Mesendoderm (in vitro differentiated cells): ENCODE data around the gene EPHB2.
A peak's percentile ranks its signal among the peaks of the same experiment; 100 is the strongest.

Source experiments
- DNase-seq: peaks from one replicate; pipeline ENCODE4 v3.0.0; 2013
- H2AK5ac ChIP-seq: 2 replicates; pipeline ENCODE4 v1.6.1; 2013; ENCODE audit warnings: low read length, inconsistent platforms
- H2BK120ac ChIP-seq: 2 replicates; pipeline ENCODE4 v1.6.1; 2013; ENCODE audit warnings: low read depth, mild to moderate bottlenecking, low read length, moderate library complexity, mixed read lengths
- H2BK15ac ChIP-seq: replicated peaks from 2 replicates; pipeline ENCODE4 v1.6.1; 2013; ENCODE audit warnings: low read depth, mild to moderate bottlenecking, moderate library complexity
- H2BK5ac ChIP-seq: 2 replicates; pipeline ENCODE4 v1.6.1; 2013; ENCODE audit warnings: low read length, inconsistent platforms
- H3K18ac ChIP-seq: 2 replicates; pipeline ENCODE4 v1.6.1; 2013; ENCODE audit warnings: mild to moderate bottlenecking, low read length, mixed read lengths
- H3K23ac ChIP-seq: one replicate; pipeline ENCODE4 v1.6.1; 2013; ENCODE audit warnings: low read length
- H3K27ac ChIP-seq: 2 replicates; pipeline ENCODE4 v1.5.1; 2013; ENCODE audit warnings: low read depth, mild to moderate bottlenecking, inconsistent platforms, low read length, moderate library complexity
- H3K27me3 ChIP-seq: 2 replicates; pipeline ENCODE4 v1.6.1; 2013; ENCODE audit warnings: low read length, control low read depth, mild to moderate bottlenecking, inconsistent platforms; ENCODE audit not compliant: insufficient read depth, poor library complexity
- H3K36me3 ChIP-seq: 2 replicates; pipeline ENCODE4 v1.6.1; 2013; ENCODE audit warnings: low read length, inconsistent platforms; ENCODE audit not compliant: control insufficient read depth, insufficient read depth
- H3K4ac ChIP-seq: one replicate; pipeline ENCODE4 v1.6.1; 2013; ENCODE audit warnings: low read depth, mild to moderate bottlenecking, low read length, moderate library complexity
- H3K4me1 ChIP-seq: 2 replicates; pipeline ENCODE4 v1.6.1; 2013; ENCODE audit warnings: low read depth, low read length, inconsistent platforms; ENCODE audit not compliant: control insufficient read depth
- H3K4me2 ChIP-seq: 2 replicates; pipeline ENCODE4 v1.6.1; 2013; ENCODE audit warnings: low read length
- H3K4me3 ChIP-seq: 2 replicates; pipeline ENCODE4 v1.5.1; 2013; ENCODE audit warnings: mild to moderate bottlenecking, low read length
- H3K56ac ChIP-seq: one replicate; pipeline ENCODE4 v1.6.1; 2013; ENCODE audit warnings: low read length
- H3K79me1 ChIP-seq: 2 replicates; pipeline ENCODE4 v1.6.1; 2013; ENCODE audit warnings: low read length, inconsistent platforms
- H3K79me2 ChIP-seq: 2 replicates; pipeline ENCODE4 v1.6.1; 2013; ENCODE audit warnings: mild to moderate bottlenecking, low read length; ENCODE audit not compliant: control insufficient read depth, insufficient read depth
- H3K9ac ChIP-seq: 2 replicates; pipeline ENCODE4 v1.6.1; 2013; ENCODE audit warnings: low read length, inconsistent platforms
- H4K5ac ChIP-seq: one replicate; pipeline ENCODE4 v1.6.1; 2013; ENCODE audit warnings: low read length
- H4K8ac ChIP-seq: one replicate; pipeline ENCODE4 v1.6.1; 2013; ENCODE audit warnings: low read depth, mild to moderate bottlenecking, control low read depth, low read length, moderate library complexity
- WGBS: extraction: QIAGEN DNeasy Blood & Tissue Kit; methylation state at CpG from one replicate; pipeline ENCODE4 v1.1.7; 2013; ENCODE audit warnings: low lambda C conversion rate, missing lambda C conversion rate; ENCODE audit not compliant: insufficient coverage; ENCODE audit errors: extremely low coverage; 5-methylcytosine and 5-hydroxymethylcytosine counted together

The EPHB2 gene

DNA sequence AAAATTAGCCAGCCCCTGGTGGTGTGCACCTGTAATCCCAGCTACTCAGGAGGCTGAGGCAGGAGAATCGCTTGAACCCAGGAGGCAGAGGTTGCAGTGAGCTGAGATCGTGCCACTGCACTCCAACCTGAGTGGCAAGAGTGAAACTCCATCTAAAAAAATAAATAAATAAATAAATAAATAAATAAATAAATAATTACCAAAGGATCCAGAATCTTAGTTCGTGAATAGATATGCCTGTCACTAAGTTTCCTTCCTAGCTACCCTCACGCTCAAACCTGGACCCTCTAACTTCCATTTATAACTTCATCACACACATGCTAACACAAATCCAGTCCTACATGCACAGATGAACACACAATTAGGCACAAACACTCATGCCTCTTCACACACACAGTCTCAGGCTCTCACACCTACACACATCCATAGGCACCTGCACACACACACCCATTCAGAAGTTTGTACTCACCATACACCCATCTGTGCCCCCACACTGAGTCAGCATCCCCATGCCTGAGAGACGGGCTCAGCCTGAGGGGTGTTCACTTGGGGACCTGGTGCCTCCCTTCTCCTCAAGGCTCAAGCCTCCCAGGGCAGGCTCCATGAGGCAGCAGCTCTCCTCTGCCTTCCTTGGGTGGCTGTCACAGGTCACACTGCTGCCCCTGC lies 200.5 kb downstream of the EPHB2 start:
- no peaks in the 10 kb centered on the region for H3K36me3 ChIP-seq
- WGBS = no CpG with 5 or more reads among the region's 5 CpGs

DNA sequence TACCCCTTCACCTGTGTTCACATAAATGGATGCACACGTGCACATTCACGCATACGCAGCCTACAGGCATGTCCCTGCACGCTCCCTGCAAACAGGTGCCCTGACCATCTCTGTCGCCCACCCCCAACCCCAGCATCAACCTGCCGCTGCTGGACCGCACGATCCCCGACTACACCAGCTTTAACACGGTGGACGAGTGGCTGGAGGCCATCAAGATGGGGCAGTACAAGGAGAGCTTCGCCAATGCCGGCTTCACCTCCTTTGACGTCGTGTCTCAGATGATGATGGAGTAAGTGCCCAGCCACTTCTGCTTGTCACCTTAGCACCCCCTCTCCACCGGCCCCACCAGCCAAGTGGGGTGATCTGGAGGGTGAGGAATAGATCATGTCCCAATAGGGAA lies 201.7 kb downstream of the EPHB2 start:
- Histone ChIP-seq H2BK15ac (no peak overlapping the region), H3K36me3 (no peaks in the 10 kb centered on the region), H3K4me3 (no peak overlapping the region), H3K79me1 (no peaks in the 10 kb centered on the region), H2BK120ac (no peak overlapping the region), H3K18ac (no peak overlapping the region), H4K5ac (no peak overlapping the region), H3K23ac (no peak overlapping the region), H3K27me3 (no peaks in the 10 kb centered on the region), H3K56ac (no peak overlapping the region), H3K9ac (no peak overlapping the region), H3K4me2 (no peak overlapping the region), H4K8ac (no peak overlapping the region), H3K4ac (no peak overlapping the region), H2AK5ac (no peak overlapping the region), H3K4me1 (no peaks in the 10 kb centered on the region), H3K79me2 (no peaks in the 10 kb centered on the region), H3K27ac (no peak overlapping the region), H2BK5ac (no peak overlapping the region)
- no peak for DNase-seq
- WGBS = no CpG with 5 or more reads among the region's 16 CpGs

More for the DNA sequence above, 200.5 kb downstream of the EPHB2 start:
- Histone ChIP-seq H3K23ac (no peak overlapping the region), H3K4me2 (no peak overlapping the region), H3K18ac (no peak overlapping the region), H3K4ac (no peak overlapping the region), H3K27ac (no peak overlapping the region), H2BK15ac (no peak overlapping the region), H2AK5ac (no peak overlapping the region), H2BK120ac (no peak overlapping the region), H3K9ac (no peak overlapping the region), H4K5ac (no peak overlapping the region), H2BK5ac (no peak overlapping the region), H3K4me1 (no peaks in the 10 kb centered on the region), H3K27me3 (no peaks in the 10 kb centered on the region), H3K4me3 (no peak overlapping the region), H3K56ac (no peak overlapping the region), H3K79me2 (no peaks in the 10 kb centered on the region), H3K79me1 (no peaks in the 10 kb centered on the region), H4K8ac (no peak overlapping the region)
- no peak for DNase-seq

DNA sequence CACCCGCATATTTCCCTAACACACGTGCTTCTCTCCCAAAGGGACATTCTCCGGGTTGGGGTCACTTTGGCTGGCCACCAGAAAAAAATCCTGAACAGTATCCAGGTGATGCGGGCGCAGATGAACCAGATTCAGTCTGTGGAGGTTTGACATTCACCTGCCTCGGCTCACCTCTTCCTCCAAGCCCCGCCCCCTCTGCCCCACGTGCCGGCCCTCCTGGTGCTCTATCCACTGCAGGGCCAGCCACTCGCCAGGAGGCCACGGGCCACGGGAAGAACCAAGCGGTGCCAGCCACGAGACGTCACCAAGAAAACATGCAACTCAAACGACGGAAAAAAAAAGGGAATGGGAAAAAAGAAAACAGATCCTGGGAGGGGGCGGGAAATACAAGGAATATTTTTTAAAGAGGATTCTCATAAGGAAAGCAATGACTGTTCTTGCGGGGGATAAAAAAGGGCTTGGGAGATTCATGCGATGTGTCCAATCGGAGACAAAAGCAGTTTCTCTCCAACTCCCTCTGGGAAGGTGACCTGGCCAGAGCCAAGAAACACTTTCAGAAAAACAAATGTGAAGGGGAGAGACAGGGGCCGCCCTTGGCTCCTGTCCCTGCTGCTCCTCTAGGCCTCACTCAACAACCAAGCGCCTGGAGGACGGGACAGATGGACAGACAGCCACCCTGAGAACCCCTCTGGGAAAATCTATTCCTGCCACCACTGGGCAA lies 202.9 kb downstream of the EPHB2 start:
- H3K4me3 ChIP-seq = no peak overlapping the region
- no peaks in the 10 kb centered on the region for H3K79me2 ChIP-seq
- H3K9ac ChIP-seq = no peak overlapping the region
- H2BK15ac ChIP-seq = no peak overlapping the region
- H2BK120ac ChIP-seq = no peak overlapping the region
- H2BK5ac ChIP-seq = no peak overlapping the region
- no peak overlapping the region for H2AK5ac ChIP-seq
- H3K23ac ChIP-seq = no peak overlapping the region
- no peak overlapping the region for H3K4me2 ChIP-seq
- WGBS = no CpG with 5 or more reads among the region's 24 CpGs
- no peak for DNase-seq
- no peak overlapping the region for H4K5ac ChIP-seq
- no peaks in the 10 kb centered on the region for H3K79me1 ChIP-seq
- H3K27ac ChIP-seq = no peak overlapping the region
- no peaks in the 10 kb centered on the region for H3K36me3 ChIP-seq
- no peak overlapping the region for H3K18ac ChIP-seq
- H3K27me3 ChIP-seq = no peaks in the 10 kb centered on the region
- no peak overlapping the region for H3K56ac ChIP-seq
- no peak overlapping the region for H3K4ac ChIP-seq
- no peak overlapping the region for H4K8ac ChIP-seq
- H3K4me1 ChIP-seq = no peaks in the 10 kb centered on the region

DNA sequence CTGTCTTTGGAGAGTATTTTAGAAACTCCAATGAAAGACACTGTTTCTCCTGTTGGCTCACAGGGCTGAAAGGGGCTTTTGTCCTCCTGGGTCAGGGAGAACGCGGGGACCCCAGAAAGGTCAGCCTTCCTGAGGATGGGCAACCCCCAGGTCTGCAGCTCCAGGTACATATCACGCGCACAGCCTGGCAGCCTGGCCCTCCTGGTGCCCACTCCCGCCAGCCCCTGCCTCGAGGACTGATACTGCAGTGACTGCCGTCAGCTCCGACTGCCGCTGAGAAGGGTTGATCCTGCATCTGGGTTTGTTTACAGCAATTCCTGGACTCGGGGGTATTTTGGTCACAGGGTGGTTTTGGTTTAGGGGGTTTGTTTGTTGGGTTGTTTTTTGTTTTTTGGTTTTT lies 203.5 kb downstream of the EPHB2 start:
- Histone ChIP-seq H3K27me3 (no peaks in the 10 kb centered on the region), H2BK5ac (no peak overlapping the region), H3K4ac (no peak overlapping the region), H3K56ac (no peak overlapping the region), H4K8ac (no peak overlapping the region), H3K79me1 (no peaks in the 10 kb centered on the region), H2BK15ac (no peak overlapping the region), H4K5ac (no peak overlapping the region), H3K9ac (no peak overlapping the region), H3K36me3 (no peaks in the 10 kb centered on the region), H2BK120ac (no peak overlapping the region), H3K79me2 (no peaks in the 10 kb centered on the region), H3K4me2 (no peak overlapping the region), H3K23ac (no peak overlapping the region), H3K27ac (no peak overlapping the region), H3K4me3 (no peak overlapping the region), H3K18ac (no peak overlapping the region), H2AK5ac (no peak overlapping the region), H3K4me1 (no peaks in the 10 kb centered on the region)
- no CpG with 5 or more reads among the region's 10 CpGs for WGBS
- no peak for DNase-seq

DNA sequence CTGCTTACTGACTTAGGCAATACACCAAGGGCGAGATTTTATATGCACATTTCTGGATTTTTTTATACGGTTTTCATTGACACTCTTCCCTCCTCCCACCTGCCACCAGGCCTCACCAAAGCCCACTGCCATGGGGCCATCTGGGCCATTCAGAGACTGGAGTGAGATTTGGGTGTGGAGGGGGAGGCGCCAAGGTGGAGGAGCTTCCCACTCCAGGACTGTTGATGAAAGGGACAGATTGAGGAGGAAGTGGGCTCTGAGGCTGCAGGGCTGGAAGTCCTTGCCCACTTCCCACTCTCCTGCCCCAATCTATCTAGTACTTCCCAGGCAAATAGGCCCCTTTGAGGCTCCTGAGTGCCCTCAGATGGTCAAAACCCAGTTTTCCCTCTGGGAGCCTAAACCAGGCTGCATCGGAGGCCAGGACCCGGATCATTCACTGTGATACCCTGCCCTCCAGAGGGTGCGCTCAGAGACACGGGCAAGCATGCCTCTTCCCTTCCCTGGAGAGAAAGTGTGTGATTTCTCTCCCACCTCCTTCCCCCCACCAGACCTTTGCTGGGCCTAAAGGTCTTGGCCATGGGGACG lies 204.1 kb downstream of the EPHB2 start:
- no peak overlapping the region for H3K18ac ChIP-seq
- H4K8ac ChIP-seq = no peak overlapping the region
- no peak overlapping the region for H3K56ac ChIP-seq
- whole genome bisulfite sequencing = no CpG with 5 or more reads among the region's 8 CpGs
- H3K36me3 ChIP-seq = no peaks in the 10 kb centered on the region
- no peaks in the 10 kb centered on the region for H3K79me2 ChIP-seq
- no peak overlapping the region for H2BK120ac ChIP-seq
- H2BK15ac ChIP-seq = no peak overlapping the region
- no peaks in the 10 kb centered on the region for H3K4me1 ChIP-seq
- H3K27ac ChIP-seq = no peak overlapping the region
- no peak overlapping the region for H3K23ac ChIP-seq
- no peak overlapping the region for H3K4me2 ChIP-seq
- H3K4ac ChIP-seq = no peak overlapping the region
- H3K9ac ChIP-seq = no peak overlapping the region
- no peaks in the 10 kb centered on the region for H3K27me3 ChIP-seq
- H3K4me3 ChIP-seq = no peak overlapping the region
- peak; percentile 42 for DNase-seq
- no peaks in the 10 kb centered on the region for H3K79me1 ChIP-seq
- no peak overlapping the region for H2BK5ac ChIP-seq
- H4K5ac ChIP-seq = no peak overlapping the region
- H2AK5ac ChIP-seq = no peak overlapping the region
